C1 segment of cervical spinal cord (tissue), 14 donors: ENCODE results near the gene ENPP1.

Source experiments
- DNase-seq, 14 donors: peaks; one replicate each; lab custom pipeline; 2025; lab: John Stamatoyannopoulos, UW

The ENPP1 gene

GRCh38 chr6:131807644-131808459 lies at the start of gene ENPP1:
Gene ENPP1 (plus strand): TSS chr6:131808020. CDS start chr6:131808036, 16 bp downstream.
- peak in 13 of 14 donors; percentile 45 to 84 (median 73) for DNase-seq

DNA sequence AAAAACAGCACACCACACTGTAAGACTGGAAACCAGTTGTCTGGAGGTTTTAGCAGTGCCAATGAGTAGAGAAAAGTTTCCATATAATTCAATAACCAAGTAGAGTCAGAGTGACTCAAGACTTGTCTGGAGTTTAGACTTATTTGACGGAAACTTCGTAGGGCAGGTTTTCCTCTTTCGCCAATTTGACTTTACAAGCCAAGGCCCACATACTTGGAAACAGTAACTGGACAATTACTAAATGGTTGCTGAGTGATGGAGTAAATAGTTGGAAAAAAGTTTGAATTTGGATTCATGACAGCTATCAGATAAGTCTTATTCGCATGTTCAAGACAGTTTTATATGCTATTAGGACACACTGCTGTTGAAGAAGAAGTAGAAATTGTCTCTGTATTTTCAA lies 48.9 kb upstream of the ENPP1 start:
- DNase-seq: no peak

DNA sequence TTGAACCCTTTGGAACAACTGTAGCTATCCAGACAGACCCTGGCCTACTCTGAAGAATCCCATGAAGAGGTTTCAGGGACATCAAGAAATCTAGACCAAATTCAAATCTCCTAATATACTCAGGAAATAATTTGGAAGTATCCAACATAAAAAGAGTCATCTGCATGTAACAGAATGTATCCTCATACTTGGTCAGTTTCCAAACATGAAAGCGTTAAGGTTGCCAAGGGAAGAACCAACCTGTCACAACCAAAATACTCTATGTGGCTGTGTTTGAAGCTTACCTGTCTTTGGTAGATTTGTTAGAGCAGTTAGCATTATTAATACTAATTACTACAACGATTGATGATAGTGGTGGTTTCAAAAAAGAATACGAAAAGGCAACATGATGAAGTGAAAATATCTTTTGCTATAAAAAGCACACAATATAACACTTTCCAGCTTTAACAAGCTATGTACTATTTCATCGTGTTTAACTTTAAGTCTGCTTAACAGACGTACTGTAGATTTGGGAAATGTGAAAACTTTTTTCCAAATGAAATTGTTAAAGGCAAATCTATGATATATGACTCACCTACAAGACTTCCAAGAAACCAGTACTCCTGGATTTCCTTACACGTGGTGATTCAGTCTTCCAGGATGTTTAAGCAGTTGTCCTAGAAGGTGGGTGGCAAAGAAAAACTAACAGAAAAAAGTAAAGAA lies 46.6 kb upstream of the ENPP1 start:
- DNase-seq: no peak

GRCh38 chr6:131761762-131762067 lies 46.1 kb upstream of the ENPP1 start:
- no peak for DNase-seq

DNA sequence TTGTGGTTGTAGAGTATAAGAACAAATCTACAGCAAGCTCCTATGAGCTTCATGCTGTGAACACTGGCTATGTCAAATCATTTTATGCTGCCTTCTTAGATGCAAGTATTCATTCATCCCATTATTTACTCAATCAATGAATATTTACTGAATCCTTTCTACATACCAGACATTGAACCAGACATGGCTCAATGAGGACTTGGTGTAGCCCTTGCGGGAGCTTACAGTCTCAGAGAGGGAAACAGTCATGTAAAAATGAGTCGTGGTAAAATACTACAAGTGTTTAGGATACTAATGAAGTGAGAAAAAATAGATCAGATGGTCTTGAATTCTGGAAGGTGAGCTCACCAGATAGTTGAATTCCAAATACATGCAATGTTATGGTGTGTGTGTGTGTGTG lies 44.8 kb upstream of the ENPP1 start:
- DNase-seq: no peak

GRCh38 chr6:131763749-131764148 lies 44.1 kb upstream of the ENPP1 start:
- DNase-seq: no peak

DNA sequence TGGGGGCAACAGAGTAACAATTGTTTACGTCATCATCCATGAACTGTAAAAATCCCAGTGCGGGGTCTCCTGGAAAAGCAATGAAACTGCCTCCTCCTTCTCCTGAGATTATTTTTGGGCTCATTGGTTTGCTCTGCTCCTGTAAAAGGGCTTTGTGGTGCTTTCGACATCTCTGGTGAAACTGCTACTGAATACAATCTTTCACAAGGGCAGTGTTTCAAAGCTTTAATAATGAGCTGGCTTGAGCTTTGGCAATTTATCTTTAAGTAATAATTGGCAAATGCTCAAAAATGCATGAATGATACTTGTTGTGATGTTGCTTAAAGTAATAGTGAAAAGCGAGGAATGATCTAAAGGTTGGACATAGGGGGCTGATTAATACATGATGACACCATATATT lies 43.5 kb upstream of the ENPP1 start:
- no peak for DNase-seq

- no peak for DNase-seq
Measured at GRCh38 chr6:131765081-131765803, 42.6 kb upstream of the ENPP1 start.

DNA sequence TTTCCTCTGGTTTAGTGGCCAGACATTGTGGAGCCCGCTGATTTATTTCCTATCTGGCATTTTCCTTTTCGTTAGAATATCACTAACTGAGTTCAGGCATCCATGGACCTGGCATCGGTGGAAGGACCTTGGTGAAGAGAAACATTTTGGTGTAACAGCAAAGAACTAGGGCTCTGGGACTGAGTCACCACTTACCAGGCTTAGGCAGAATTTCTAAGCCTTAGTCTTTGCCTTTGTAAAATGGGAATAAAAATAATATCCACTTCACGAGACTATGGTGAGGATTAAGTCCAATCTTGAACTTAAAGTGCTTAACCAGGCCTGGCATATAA lies 42.0 kb upstream of the ENPP1 start:
- DNase-seq: no peak

GRCh38 chr6:131766631-131767030 lies 41.2 kb upstream of the ENPP1 start:
- DNase-seq: no peak

GRCh38 chr6:131768964-131769363 lies 38.9 kb upstream of the ENPP1 start:
- DNase-seq: no peak

GRCh38 chr6:131769385-131770141 lies 38.3 kb upstream of the ENPP1 start:
- DNase-seq: no peak

- no peak for DNase-seq
Measured at GRCh38 chr6:131770776-131771175, 37.0 kb upstream of the ENPP1 start.

DNA sequence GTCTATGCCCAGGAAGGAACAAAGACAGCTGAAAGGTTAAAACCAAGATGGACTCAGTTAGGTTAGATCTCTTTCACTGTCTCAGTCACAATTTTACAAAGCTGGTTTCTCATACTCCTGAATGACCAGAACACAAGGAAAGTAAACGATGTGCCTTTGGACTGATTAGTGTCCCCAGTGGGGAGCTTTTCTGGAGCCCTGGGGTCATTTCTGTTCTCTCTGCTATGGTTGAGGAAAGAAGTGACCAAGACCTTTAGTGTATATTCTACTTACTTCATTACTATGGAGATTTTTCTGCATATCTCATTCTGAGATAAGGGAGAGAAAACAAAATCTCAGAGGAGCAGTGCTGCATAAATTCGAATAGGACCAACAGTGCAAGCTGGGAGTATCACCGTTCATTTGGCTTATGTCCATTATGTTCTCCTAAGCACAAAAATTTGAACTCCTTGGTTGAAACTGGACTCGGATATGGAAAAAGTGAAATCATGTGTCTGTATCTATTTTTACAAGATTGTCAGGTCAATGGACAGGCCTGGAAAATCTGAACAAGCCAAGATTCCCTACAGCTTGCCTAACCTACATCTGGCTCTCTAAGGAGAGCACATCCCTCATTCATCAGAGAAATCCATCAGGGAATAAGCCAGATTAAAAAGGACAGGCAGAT lies 34.4 kb upstream of the ENPP1 start:
- DNase-seq: no peak

- no peak for DNase-seq
Measured at GRCh38 chr6:131775886-131776285, 31.9 kb upstream of the ENPP1 start.

DNA sequence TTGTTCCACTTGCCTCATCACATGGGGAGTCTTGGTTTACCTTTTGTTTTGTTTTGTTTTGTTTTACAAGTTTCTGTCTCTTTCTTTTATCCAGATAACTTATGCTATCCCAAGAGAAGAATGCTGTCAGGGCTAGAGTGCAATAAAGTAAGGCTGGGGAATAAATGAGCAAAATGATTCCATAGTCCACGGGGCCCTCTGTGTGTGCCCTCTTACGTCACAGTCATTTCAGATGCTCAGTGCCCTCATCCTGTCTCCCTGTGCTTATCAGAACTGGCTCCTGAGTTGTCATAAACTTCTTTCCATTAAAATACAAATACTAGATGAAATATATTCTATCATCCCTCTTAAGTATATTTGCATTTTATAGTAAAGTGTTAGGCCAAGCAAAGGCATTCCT lies 30.8 kb upstream of the ENPP1 start:
- no peak for DNase-seq

- DNase-seq: no peak
Measured at GRCh38 chr6:131778169-131778568, 29.7 kb upstream of the ENPP1 start.

GRCh38 chr6:131779304-131779703 lies 28.5 kb upstream of the ENPP1 start:
- no peak for DNase-seq

- DNase-seq: no peak
Measured at GRCh38 chr6:131780600-131780999, 27.2 kb upstream of the ENPP1 start.

DNA sequence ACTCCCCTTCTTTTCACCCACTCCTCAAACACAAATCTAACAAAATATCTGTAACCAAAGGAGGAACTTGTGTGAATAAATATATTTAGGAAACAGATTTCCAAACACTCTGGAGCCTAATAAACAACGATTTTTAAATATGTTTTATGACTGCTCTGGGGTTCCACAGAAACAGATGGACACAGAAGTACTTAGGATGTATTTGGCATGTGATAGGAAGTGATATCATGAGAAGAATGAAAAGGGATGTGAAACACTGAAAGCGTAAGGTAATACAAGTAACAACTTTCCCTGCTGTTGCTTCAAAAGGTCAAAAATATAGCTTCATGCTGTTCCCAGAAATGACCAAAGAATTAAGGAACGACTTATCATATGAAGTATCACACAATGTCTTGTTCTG lies 26.1 kb upstream of the ENPP1 start:
- no peak for DNase-seq

DNA sequence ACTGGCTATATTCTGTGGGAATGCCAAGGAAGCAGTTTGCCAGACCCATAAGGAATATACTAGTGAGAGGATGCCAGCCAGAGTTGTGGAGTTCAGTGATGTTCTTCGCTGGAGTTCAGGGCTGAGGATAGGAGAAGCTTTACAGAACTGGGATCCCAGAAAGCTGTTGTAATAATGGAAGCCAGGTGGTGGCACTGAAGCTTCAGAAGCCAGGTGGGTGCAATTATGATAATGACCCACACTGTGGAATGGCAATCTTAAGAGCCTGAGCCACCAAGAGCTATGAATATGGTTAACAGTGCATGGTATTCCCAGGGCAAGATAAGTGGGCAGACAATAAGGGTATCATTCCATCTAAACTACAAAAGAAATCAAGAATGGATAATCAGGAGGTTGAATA lies 25.1 kb upstream of the ENPP1 start:
- DNase-seq: no peak

- DNase-seq: no peak
Measured at GRCh38 chr6:131784561-131784960, 23.3 kb upstream of the ENPP1 start.
